HepG2 (cell line): Measurements from ENCODE around the gene HSD17B11. TPM values are rescaled to one million over a fixed set of nuclear protein-coding genes. Genes with fewer than 3 reads are reported as not detected.

Experiments used
- AGO1 ChIP-seq: fragments of 200-400 bp; formaldehyde crosslinking; IDR thresholded peaks from 2 replicates; pipeline ENCODE4 v1.6.1; 2017; ENCODE audit warnings: mild to moderate bottlenecking, low read depth, low read length, moderate library complexity; ENCODE audit not compliant: poor library complexity, severe bottlenecking
- BORCS8-MEF2B ChIP-seq: sonication (generic); formaldehyde crosslinking; IDR thresholded peaks from 2 replicates; pipeline ENCODE4 v1.8.0; 2022; ENCODE audit warnings: mild to moderate bottlenecking, missing genetic modification reagents
- BRD4 ChIP-seq: sonication (generic); formaldehyde crosslinking; IDR thresholded peaks from 2 replicates; pipeline ENCODE4 v1.4.0; 2020; ENCODE audit warnings: missing genetic modification reagents
- CBX1 ChIP-seq: IDR thresholded peaks from one replicate; pipeline ENCODE4 v1.6.1; 2016; ENCODE audit warnings: antibody characterized with exemption, low read depth
- FOSL2 ChIP-seq: sonication (generic); formaldehyde crosslinking; IDR thresholded peaks from 2 replicates; pipeline ENCODE4 v1.4.0; 2020; ENCODE audit warnings: missing genetic modification reagents
- KLF12 ChIP-seq: sonication (generic); formaldehyde crosslinking; IDR thresholded peaks from 2 replicates; pipeline ENCODE4 v1.4.0; 2020; ENCODE audit warnings: missing genetic modification reagents, borderline replicate concordance
- MXD1 ChIP-seq: sonication (generic); formaldehyde crosslinking; IDR thresholded peaks from 2 replicates; pipeline ENCODE4 v1.4.0; 2020; ENCODE audit warnings: mild to moderate bottlenecking, missing genetic modification reagents
- PHF21A ChIP-seq: sonication (generic); formaldehyde crosslinking; IDR thresholded peaks from 2 replicates; pipeline ENCODE4 v1.5.0; 2020; ENCODE audit warnings: mild to moderate bottlenecking, missing genetic modification reagents
- POLR2G ChIP-seq: fragments of 200-400 bp; formaldehyde crosslinking; IDR thresholded peaks from 2 replicates; pipeline ENCODE4 v1.6.1; 2018; ENCODE audit warnings: mild to moderate bottlenecking, low read depth, low read length, moderate library complexity
- RAD51 ChIP-seq: fragments of 450-650 bp; IDR thresholded peaks from 2 replicates; pipeline ENCODE4 v1.6.1; 2016; ENCODE audit warnings: borderline replicate concordance
- SNAI1 ChIP-seq: sonication (generic); formaldehyde crosslinking; IDR thresholded peaks from 2 replicates; pipeline ENCODE4 v1.5.0; 2020; ENCODE audit warnings: mild to moderate bottlenecking, missing genetic modification reagents, borderline replicate concordance
- SOX5 ChIP-seq: IDR thresholded peaks from 2 replicates; pipeline ENCODE4 v1.6.1; 2016; ENCODE audit warnings: borderline replicate concordance
- STAG1 ChIP-seq: sonication (generic); formaldehyde crosslinking; IDR thresholded peaks from 2 replicates; pipeline ENCODE4 v1.4.0; 2020; ENCODE audit warnings: missing genetic modification reagents
- STAT5B ChIP-seq: sonication (generic); formaldehyde crosslinking; IDR thresholded peaks from 2 replicates; pipeline ENCODE4 v1.4.0; 2020; ENCODE audit warnings: missing genetic modification reagents
- ZNF160 ChIP-seq: sonication (generic); formaldehyde crosslinking; IDR thresholded peaks from 2 replicates; pipeline ENCODE4 v1.8.0; 2022; ENCODE audit warnings: mild to moderate bottlenecking, inconsistent platforms, missing genetic modification reagents
- ZNF230 ChIP-seq: sonication (generic); formaldehyde crosslinking; IDR thresholded peaks from 2 replicates; pipeline ENCODE4 v1.4.0; 2020; ENCODE audit warnings: mild to moderate bottlenecking, missing genetic modification reagents
- ZNF256 ChIP-seq: sonication (generic); formaldehyde crosslinking; conservative IDR thresholded peaks from 2 replicates; pipeline ENCODE4 v1.4.0; 2020; ENCODE audit warnings: missing genetic modification reagents
- ZNF337 ChIP-seq: sonication (generic); formaldehyde crosslinking; IDR thresholded peaks from 2 replicates; pipeline ENCODE4 v1.5.1; 2020; ENCODE audit warnings: missing genetic modification reagents, low read depth, mild to moderate bottlenecking, borderline replicate concordance
- ZNF44 ChIP-seq: sonication (generic); formaldehyde crosslinking; IDR thresholded peaks from 2 replicates; pipeline ENCODE4 v1.5.1; 2020; ENCODE audit warnings: mild to moderate bottlenecking, missing genetic modification reagents
- ZNF598 ChIP-seq: sonication (generic); formaldehyde crosslinking; IDR thresholded peaks from 2 replicates; pipeline ENCODE4 v1.5.1; 2020; ENCODE audit warnings: mild to moderate bottlenecking, missing genetic modification reagents, borderline replicate concordance
- ZNF75D ChIP-seq: sonication (generic); formaldehyde crosslinking; IDR thresholded peaks from 2 replicates; pipeline ENCODE4 v1.8.1; 2023; ENCODE audit warnings: missing genetic modification reagents, mild to moderate bottlenecking, borderline replicate concordance
- ZNF768 ChIP-seq: sonication (generic); formaldehyde crosslinking; IDR thresholded peaks from 2 replicates; pipeline ENCODE4 v1.4.0; 2020; ENCODE audit warnings: missing genetic modification reagents
- ZNF780A ChIP-seq: sonication (generic); formaldehyde crosslinking; IDR thresholded peaks from 2 replicates; pipeline ENCODE4 v1.8.0; 2022; ENCODE audit warnings: mild to moderate bottlenecking, missing genetic modification reagents, moderate library complexity
- polyA plus RNA-seq, 8 experiments: library from polyadenylated mRNA; depleted of rRNA in 3 of 8; stranded (reverse) in 7 of 8; unstranded in 1 of 8; fragments of >200 nt; fragmentation: Illumina TruSeq in 4 of 8; extraction: Trizol in 4 of 8; gene quantifications; 2 replicates each; pipeline versions ENCODE4 v1.2.1 to v1.2.3, GENCODE V29; 2011 to 2016; ENCODE audit warnings: low read depth in 4 of 8, missing spikeins in 1 of 8, mixed read lengths in 1 of 8; ENCODE audit not compliant: insufficient read depth in 1 of 8
- total RNA-seq, 5 experiments: library from RNA; depleted of rRNA; stranded (reverse); fragments of >200 nt; fragmentation: Illumina TruSeq; extraction: Trizol; gene quantifications; 2 replicates each; pipeline ENCODE4 v1.2.3, GENCODE V29; 2016; ENCODE audit warnings: low read depth in 1 of 5
- TF ChIP-seq, protein P1 (sequence below): IDR thresholded peaks from 2 replicates; pipeline ENCODE4 v1.6.1; 2016; ENCODE audit warnings: mild to moderate bottlenecking
- TF ChIP-seq, protein P2 (sequence below): sonication (generic); formaldehyde crosslinking; IDR thresholded peaks from 2 replicates; pipeline ENCODE4 v1.8.1; 2023; ENCODE audit warnings: mild to moderate bottlenecking, missing genetic modification reagents
- TF ChIP-seq, protein P3 (sequence below): sonication (generic); formaldehyde crosslinking; IDR thresholded peaks from 2 replicates; pipeline ENCODE4 v1.5.1; 2020; ENCODE audit warnings: mild to moderate bottlenecking, moderate library complexity, missing genetic modification reagents

Gene HSD17B11
- total and polyA plus RNA-seq, 2 of the 13 experiments (the other 11 are each of a cell fraction or from before 2014, with no cell fraction given): 121 to 158 TPM

- peak; percentile 60 for TF ChIP-seq SOX5 (CRISPR knock-in tag)
- TF ChIP-seq, protein P1, sequence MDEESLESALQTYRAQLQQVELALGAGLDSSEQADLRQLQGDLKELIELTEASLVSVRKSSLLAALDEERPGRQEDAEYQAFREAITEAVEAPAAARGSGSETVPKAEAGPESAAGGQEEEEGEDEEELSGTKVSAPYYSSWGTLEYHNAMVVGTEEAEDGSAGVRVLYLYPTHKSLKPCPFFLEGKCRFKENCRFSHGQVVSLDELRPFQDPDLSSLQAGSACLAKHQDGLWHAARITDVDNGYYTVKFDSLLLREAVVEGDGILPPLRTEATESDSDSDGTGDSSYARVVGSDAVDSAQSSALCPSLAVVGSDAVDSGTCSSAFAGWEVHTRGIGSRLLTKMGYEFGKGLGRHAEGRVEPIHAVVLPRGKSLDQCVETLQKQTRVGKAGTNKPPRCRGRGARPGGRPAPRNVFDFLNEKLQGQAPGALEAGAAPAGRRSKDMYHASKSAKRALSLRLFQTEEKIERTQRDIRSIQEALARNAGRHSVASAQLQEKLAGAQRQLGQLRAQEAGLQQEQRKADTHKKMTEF (CRISPR knock-in tag): peak; percentile 70; the same call in 1 of the 2 replicates
- TF ChIP-seq ZNF768 (CRISPR knock-in tag): no peak
- TF ChIP-seq ZNF780A (CRISPR knock-in tag): 0 out of 2 replicates have a peak, but pooled peaks have one; percentile 61
- no peak for TF ChIP-seq ZNF75D (CRISPR knock-in tag)
- peak; percentile 92 for TF ChIP-seq ZNF230 (CRISPR knock-in tag)
- TF ChIP-seq POLR2G: peak; percentile 94
- TF ChIP-seq CBX1: peak; percentile 28
- TF ChIP-seq ZNF44 (CRISPR knock-in tag): peak; percentile 56; the same call in 1 of the 2 replicates
- no peak; the same call in 1 of the 2 replicates for TF ChIP-seq BORCS8-MEF2B (CRISPR knock-in tag)
- TF ChIP-seq ZNF337: peak; percentile 82
- TF ChIP-seq STAT5B (CRISPR knock-in tag): no peak
- peak; percentile 96 for TF ChIP-seq KLF12 (CRISPR knock-in tag)
- TF ChIP-seq AGO1: peak; percentile 35
- peak; percentile 77; the same call in 1 of the 2 replicates for TF ChIP-seq MXD1 (CRISPR knock-in tag)
- peak; percentile 96 for TF ChIP-seq ZNF598 (CRISPR knock-in tag)
- TF ChIP-seq ZNF256 (CRISPR knock-in tag): peak; percentile 89; the same call in 1 of the 2 replicates
- 0 out of 2 replicates have a peak, but pooled peaks have one; percentile 11 for TF ChIP-seq RAD51
- peak; percentile 75; the same call in 1 of the 2 replicates for TF ChIP-seq PHF21A (CRISPR knock-in tag)
- TF ChIP-seq, protein P2, sequence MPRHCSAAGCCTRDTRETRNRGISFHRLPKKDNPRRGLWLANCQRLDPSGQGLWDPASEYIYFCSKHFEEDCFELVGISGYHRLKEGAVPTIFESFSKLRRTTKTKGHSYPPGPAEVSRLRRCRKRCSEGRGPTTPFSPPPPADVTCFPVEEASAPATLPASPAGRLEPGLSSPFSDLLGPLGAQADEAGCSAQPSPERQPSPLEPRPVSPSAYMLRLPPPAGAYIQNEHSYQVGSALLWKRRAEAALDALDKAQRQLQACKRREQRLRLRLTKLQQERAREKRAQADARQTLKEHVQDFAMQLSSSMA (CRISPR knock-in tag): peak; percentile 36; the same call in 1 of the 2 replicates
- TF ChIP-seq ZNF160 (CRISPR knock-in tag): 0 out of 2 replicates have a peak, but pooled peaks have one; percentile 43
- TF ChIP-seq, protein P3, sequence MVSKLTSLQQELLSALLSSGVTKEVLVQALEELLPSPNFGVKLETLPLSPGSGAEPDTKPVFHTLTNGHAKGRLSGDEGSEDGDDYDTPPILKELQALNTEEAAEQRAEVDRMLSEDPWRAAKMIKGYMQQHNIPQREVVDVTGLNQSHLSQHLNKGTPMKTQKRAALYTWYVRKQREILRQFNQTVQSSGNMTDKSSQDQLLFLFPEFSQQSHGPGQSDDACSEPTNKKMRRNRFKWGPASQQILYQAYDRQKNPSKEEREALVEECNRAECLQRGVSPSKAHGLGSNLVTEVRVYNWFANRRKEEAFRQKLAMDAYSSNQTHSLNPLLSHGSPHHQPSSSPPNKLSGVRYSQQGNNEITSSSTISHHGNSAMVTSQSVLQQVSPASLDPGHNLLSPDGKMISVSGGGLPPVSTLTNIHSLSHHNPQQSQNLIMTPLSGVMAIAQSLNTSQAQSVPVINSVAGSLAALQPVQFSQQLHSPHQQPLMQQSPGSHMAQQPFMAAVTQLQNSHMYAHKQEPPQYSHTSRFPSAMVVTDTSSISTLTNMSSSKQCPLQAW (CRISPR knock-in tag): peak; percentile 87
- no peak for TF ChIP-seq STAG1
- TF ChIP-seq FOSL2 (CRISPR knock-in tag): peak; percentile 39
- no peak for TF ChIP-seq SNAI1 (CRISPR knock-in tag)
- TF ChIP-seq BRD4 (CRISPR knock-in tag): peak; percentile 91; the same call in 1 of the 2 replicates
Observed at GRCh38 chr4:87422104-87423052, 31.4 kb upstream of the HSD17B11 start, which contains the start of gene NUDT9 (continued).
